IMR-90 (cell line): ENCODE results near the gene ARL2. TPM values are rescaled to one million over a fixed set of nuclear protein-coding genes. Genes with fewer than 3 reads are reported as not detected.

Source experiments
- ATAC-seq: fragments of 200-7000 bp; cut with Tn5 transposase; 2 replicates; pipeline ENCODE4 v1.9.1; 2020; ENCODE audit warnings: low read depth, mild to moderate bottlenecking, moderate library complexity
- BruUV-seq: library from RNA; stranded (reverse); fragments of 400-500 nt; replicated peaks from 2 replicates; lab custom pipeline; 2021; lab: Mats Ljungman, UMichigan
- CTCF ChIA-PET: fragments of 300-600 bp; formaldehyde crosslinking; extraction: SDS; loops from one replicate; lab custom pipeline; 2021; ENCODE audit warnings: antibody characterized with exemption; lab: Yijun Ruan, JAX
- POLR2A ChIA-PET: fragments of 300-600 bp; sonication (Branson Sonifier 250); formaldehyde crosslinking; loops from one replicate; lab custom pipeline; 2022; ENCODE audit warnings: antibody characterized with exemption; ENCODE audit not compliant: unreplicated experiment; lab: Charles Lee
- DNase-seq: peaks from one replicate; pipeline ENCODE4 v3.0.0; 2013
- H2AFZ ChIP-seq: replicated peaks from 2 replicates; pipeline ENCODE3; 2013; ENCODE audit warnings: low read length, mild to moderate bottlenecking; ENCODE audit not compliant: poor library complexity
- H2AK5ac ChIP-seq: 2 replicates; pipeline ENCODE4 v1.6.1; 2013; ENCODE audit warnings: low read depth, low read length, inconsistent platforms
- H2AK9ac ChIP-seq: replicated peaks from 2 replicates; pipeline ENCODE3; 2013; ENCODE audit warnings: mild to moderate bottlenecking, low read depth, low read length, moderate library complexity; ENCODE audit not compliant: poor library complexity
- H2BK120ac ChIP-seq: 2 replicates; pipeline ENCODE4 v1.6.1; 2013; ENCODE audit warnings: low read depth, low read length, inconsistent platforms
- H2BK15ac ChIP-seq: 3 replicates; pipeline ENCODE4 v1.6.1; 2013; ENCODE audit warnings: low read depth, low read length, inconsistent platforms
- H2BK20ac ChIP-seq: 2 replicates; pipeline ENCODE4 v1.6.1; 2013; ENCODE audit warnings: low read depth, mild to moderate bottlenecking, inconsistent platforms, low read length, moderate library complexity
- H2BK5ac ChIP-seq: 2 replicates; pipeline ENCODE4 v1.6.1; 2013; ENCODE audit warnings: mild to moderate bottlenecking, low read depth, low read length, inconsistent platforms; ENCODE audit not compliant: poor library complexity, severe bottlenecking
- H3K14ac ChIP-seq: replicated peaks from 2 replicates; pipeline ENCODE4 v1.6.1; 2013; ENCODE audit warnings: low read depth, low read length, inconsistent platforms
- H3K18ac ChIP-seq: 2 replicates; pipeline ENCODE4 v1.6.1; 2013; ENCODE audit warnings: low read depth, low read length, control low read depth
- H3K23ac ChIP-seq: 2 replicates; pipeline ENCODE4 v1.6.1; 2013; ENCODE audit warnings: low read depth, low read length, inconsistent platforms
- H3K27ac ChIP-seq: 2 replicates; pipeline ENCODE4 v1.5.1; 2013; ENCODE audit warnings: mild to moderate bottlenecking, control low read depth, low read length; ENCODE audit not compliant: insufficient read depth
- H3K27me3 ChIP-seq: 2 replicates; pipeline ENCODE4 v1.6.1; 2013; ENCODE audit warnings: low read length; ENCODE audit not compliant: control insufficient read depth, insufficient read depth
- H3K36me3 ChIP-seq: 2 replicates; pipeline ENCODE4 v1.6.1; 2013; ENCODE audit warnings: low read length, mixed read lengths; ENCODE audit not compliant: control insufficient read depth, insufficient read depth
- H3K4ac ChIP-seq: 2 replicates; pipeline ENCODE4 v1.6.1; 2013; ENCODE audit warnings: low read depth, low read length, inconsistent platforms
- H3K4me1 ChIP-seq: 2 replicates; pipeline ENCODE4 v1.6.1; 2013; ENCODE audit warnings: low read length, mixed read lengths; ENCODE audit not compliant: control insufficient read depth, insufficient read depth
- H3K4me2 ChIP-seq: 2 replicates; pipeline ENCODE4 v1.6.1; 2013; ENCODE audit warnings: low read depth, mild to moderate bottlenecking, control low read depth, low read length, moderate library complexity
- H3K4me3 ChIP-seq: 2 replicates; pipeline ENCODE4 v1.5.1; 2013; ENCODE audit warnings: low read depth, mild to moderate bottlenecking, control low read depth, low read length, moderate library complexity; ENCODE audit not compliant: insufficient read depth
- H3K56ac ChIP-seq: 2 replicates; pipeline ENCODE4 v1.6.1; 2013; ENCODE audit warnings: low read length, inconsistent platforms; ENCODE audit not compliant: insufficient read depth; ENCODE audit errors: extremely low read depth
- H3K79me1 ChIP-seq, 2 experiments: 2 replicates each; pipeline ENCODE4 v1.6.1; 2013; ENCODE audit warnings: low read length in 2 of 2, inconsistent platforms in 1 of 2, low read depth in 1 of 2
- H3K9ac ChIP-seq: 2 replicates; pipeline ENCODE4 v1.6.1; 2013; ENCODE audit warnings: low read depth, low read length, control low read depth
- H3K9me1 ChIP-seq: 2 replicates; pipeline ENCODE4 v1.6.1; 2013; ENCODE audit warnings: low read length, inconsistent platforms; ENCODE audit not compliant: insufficient read depth
- H3K9me3 ChIP-seq: 2 replicates; pipeline ENCODE4 v1.6.1; 2013; ENCODE audit warnings: low read length; ENCODE audit not compliant: control insufficient read depth, insufficient read depth
- H4K20me1 ChIP-seq: 2 replicates; pipeline ENCODE4 v1.6.1; 2013; ENCODE audit warnings: low read length, inconsistent platforms; ENCODE audit not compliant: insufficient read depth
- H4K5ac ChIP-seq: 2 replicates; pipeline ENCODE4 v1.6.1; 2013; ENCODE audit warnings: mild to moderate bottlenecking, low read depth, low read length, control low read depth
- H4K8ac ChIP-seq, 2 experiments: 2 replicates each; pipeline ENCODE4 v1.6.1; 2013; ENCODE audit warnings: low read depth in 2 of 2, low read length in 2 of 2, control low read depth in 1 of 2, inconsistent platforms in 1 of 2
- H4K91ac ChIP-seq: 2 replicates; pipeline ENCODE4 v1.6.1; 2013; ENCODE audit warnings: low read depth, low read length, inconsistent platforms; ENCODE audit not compliant: insufficient read depth
- MAFK ChIP-seq: IDR thresholded peaks from 2 replicates; pipeline ENCODE4 v1.6.1; 2012; ENCODE audit warnings: low read depth, low read length, improper control_type of control experiment
- MXI1 ChIP-seq: IDR thresholded peaks from 2 replicates; pipeline ENCODE4 v1.6.1; 2012; ENCODE audit warnings: low read depth, mild to moderate bottlenecking, low read length, moderate library complexity, borderline replicate concordance
- RAD21 ChIP-seq: IDR thresholded peaks from 2 replicates; pipeline ENCODE4 v1.6.1; 2012; ENCODE audit warnings: low read length, improper control_type of control experiment
- RCOR1 ChIP-seq: IDR thresholded peaks from 2 replicates; pipeline ENCODE4 v1.6.1; 2012; ENCODE audit warnings: mild to moderate bottlenecking, low read length, improper control_type of control experiment; ENCODE audit not compliant: insufficient replicate concordance
- RFX5 ChIP-seq: IDR thresholded peaks from 2 replicates; pipeline ENCODE4 v1.8.0; 2012; ENCODE audit warnings: low read depth, mild to moderate bottlenecking, low read length, moderate library complexity
- USF2 ChIP-seq: fragments of 150-350 bp; IDR thresholded peaks from 2 replicates; pipeline ENCODE4 v1.6.1; 2017; ENCODE audit warnings: mild to moderate bottlenecking, antibody characterized with exemption, low read length, low read depth
- WGBS, 2 experiments: methylation state at CpG; one replicate each; pipeline versions ENCODE4 v1.1.5 to v1.1.7; 2013; ENCODE audit warnings: missing lambda C conversion rate in 2 of 2; ENCODE audit not compliant: insufficient read length in 1 of 2; ENCODE audit errors: extremely low coverage in 2 of 2; 5-methylcytosine and 5-hydroxymethylcytosine counted together
- dilution Hi-C: fragments of 300-500 bp; cut with HindIII; formaldehyde crosslinking; loops from one replicate; pipeline ENCODE4 v1.14.3; 2018; ENCODE audit warnings: low sequenced_read_pairs; ENCODE audit not compliant: unreplicated experiment
- in situ Hi-C: fragments of 300-500 bp; cut with MboI; formaldehyde crosslinking; loops from 3 replicates; pipeline ENCODE4 v1.14.3; 2019; ENCODE audit warnings: low sequenced_read_pairs, inconsistent platforms, mixed read lengths
- intact Hi-C: fragments of 100-400 bp; cut with micrococcal nuclease; formaldehyde crosslinking; loops from 2 replicates; pipeline ENCODE4 v1.10.0; 2022
- polyA plus RNA-seq, 3 experiments: library from polyadenylated mRNA; depleted of rRNA; stranded (reverse); fragments of >200 nt; gene quantifications; 2 replicates each; pipeline ENCODE4 v1.2.3, GENCODE V29; 2012; ENCODE audit warnings: low replicate concordance in 1 of 3
- total RNA-seq: library from RNA; depleted of rRNA; stranded (reverse); fragments of >200 nt; gene quantifications from 2 replicates; pipeline ENCODE4 v1.2.3, GENCODE V29; 2012

ARL2 gene
- total and polyA plus RNA-seq, 2 of the 4 experiments (the other 2 are of a cell fraction), result 48.9 to 152 TPM

GRCh38 chr11:65045061-65045460 is 31.1 kb downstream of the ARL2 start:
- Histone ChIP-seq H3K4me3 (no peak overlapping the region), H2AK5ac (no peak overlapping the region), H3K4me2 (no peak overlapping the region), H3K56ac (no peak overlapping the region), H3K4me1 (no peaks in the 10 kb centered on the region), H4K5ac (no peak overlapping the region), H4K8ac (no peak overlapping the region), H2BK120ac (no peak overlapping the region), H3K36me3 (peaks cover 13% of the 10 kb centered on the region), H2BK20ac (no peak overlapping the region), H4K20me1 (peaks cover 5% of the 10 kb centered on the region; the same call in 1 of the 2 replicates), H2AK9ac (no peak overlapping the region), H3K4ac (no peak overlapping the region), H2BK5ac (no peak overlapping the region), H3K9me1 (peaks cover 13% of the 10 kb centered on the region; the same call in 1 of the 2 replicates), H2BK15ac (no peak overlapping the region), H3K18ac (no peak overlapping the region), H4K91ac (no peak overlapping the region), H3K14ac (no peak overlapping the region), H3K9ac (no peak overlapping the region), H3K27ac (no peak overlapping the region), H3K9me3 (no peaks in the 10 kb centered on the region), H3K79me1 (peaks cover 17 to 37% of the 10 kb centered on the region in 2 experiments), H2AFZ (no peak overlapping the region), H3K23ac (no peak overlapping the region), H3K27me3 (no peaks in the 10 kb centered on the region)
- WGBS, 2 experiments, result no CpG with 5 or more reads among the region's 5 CpGs
- dilution Hi-C loops, result no loop called here
- in situ Hi-C loops, result no loop called here
- CTCF ChIA-PET, result interaction anchor here (0.7 kb wide), 1 partner anchor 14 kb away, joined by 8 read pairs; the partner anchor contains the start of gene NAALADL1
- BruUV-seq, result no TSS peak
- intact Hi-C loops, result no loop called here
- POLR2A ChIA-PET, result no interaction called here
- no peak for TF ChIP-seq RFX5
- TF ChIP-seq RAD21, result no peak
- no peak for TF ChIP-seq RCOR1
- no peak for TF ChIP-seq MAFK
- no peak for TF ChIP-seq USF2
- no peak for TF ChIP-seq MXI1
- DNase-seq (no peak), ATAC-seq (no peak)
